ENCODE results near the gene SLC12A9. TPM values are rescaled to one million over a fixed set of nuclear protein-coding genes. Genes with fewer than 3 reads are reported as not detected.

The SLC12A9 gene
- polyA plus RNA-seq, 1 donor = 26.0 TPM

DNA sequence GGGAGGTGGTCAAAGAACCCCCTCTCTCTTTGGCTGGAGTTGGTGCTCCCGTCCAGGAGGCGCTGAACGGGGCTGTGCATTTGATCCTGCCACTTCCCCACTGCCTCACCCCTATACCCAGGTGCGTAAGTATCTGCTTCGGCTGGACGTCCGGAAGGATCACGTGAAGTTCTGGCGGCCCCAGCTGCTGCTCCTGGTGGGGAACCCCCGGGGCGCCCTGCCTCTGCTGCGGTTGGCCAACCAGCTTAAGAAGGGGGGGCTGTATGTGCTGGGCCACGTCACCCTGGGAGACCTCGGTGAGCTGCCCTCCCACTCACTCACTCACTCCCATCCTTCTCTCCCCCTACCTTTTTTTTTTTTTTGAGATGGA is 9.1 kb downstream of the SLC12A9 start:
- no peak for DNase-seq
- Histone ChIP-seq H3K4me3 (ENCODE audit: low read length) (no peak overlapping the region), H3K36me3 (ENCODE audit: control insufficient read depth, insufficient read depth, low read length) (peaks cover 30% of the 10 kb centered on the region), H3K27me3 (ENCODE audit: control insufficient read depth, insufficient read depth, low read length) (no peaks in the 10 kb centered on the region), H3K27ac (ENCODE audit: low read length) (no peak overlapping the region), H3K4me1 (ENCODE audit: control insufficient read depth, insufficient read depth, low read length) (peaks cover 7% of the 10 kb centered on the region), H3K9me3 (ENCODE audit: control insufficient read depth, low read depth, low read length) (no peaks in the 10 kb centered on the region)
- WGBS (ENCODE audit: insufficient coverage, low lambda C conversion rate) = no CpG with 5 or more reads among the region's 14 CpGs

DNA sequence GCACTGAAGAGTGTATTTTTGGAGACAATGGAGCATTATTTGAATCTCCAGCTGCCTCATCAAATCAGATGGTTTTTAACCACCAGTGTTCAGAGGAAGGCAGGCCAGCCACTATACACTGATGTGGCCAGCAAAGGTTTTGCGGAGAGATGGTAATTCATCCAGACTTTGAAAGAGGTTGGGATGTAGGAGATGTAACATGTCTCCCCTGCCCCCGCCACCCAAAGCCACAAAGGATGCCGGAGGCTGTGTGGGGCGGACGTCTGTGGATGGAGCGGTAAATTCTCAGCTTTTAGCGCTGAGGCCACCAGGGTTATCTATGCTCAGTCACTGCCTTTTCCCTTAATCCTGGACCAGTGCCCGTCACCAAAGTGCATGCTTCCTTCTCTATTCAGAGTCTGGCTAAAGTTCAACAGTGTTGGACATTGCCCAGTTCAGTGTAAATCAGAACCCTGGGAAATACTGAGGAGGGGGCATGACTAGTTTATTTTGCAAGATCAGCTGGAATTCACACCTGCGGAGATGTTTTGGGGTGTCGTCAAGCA is 11.0 kb downstream of the SLC12A9 start:
- peak in 1 of 2 donors; percentile 58 for DNase-seq
- Histone ChIP-seq H3K27ac (ENCODE audit: low read length) (no peak overlapping the region), H3K4me3 (ENCODE audit: low read length) (no peak overlapping the region), H3K36me3 (ENCODE audit: control insufficient read depth, insufficient read depth, low read length) (peaks cover 26% of the 10 kb centered on the region), H3K9me3 (ENCODE audit: control insufficient read depth, low read depth, low read length) (no peaks in the 10 kb centered on the region), H3K4me1 (ENCODE audit: control insufficient read depth, insufficient read depth, low read length) (peaks cover 11% of the 10 kb centered on the region), H3K27me3 (ENCODE audit: control insufficient read depth, insufficient read depth, low read length) (no peaks in the 10 kb centered on the region)
- no CpG with 5 or more reads among the region's 10 CpGs for WGBS (ENCODE audit: insufficient coverage, low lambda C conversion rate)

DNA sequence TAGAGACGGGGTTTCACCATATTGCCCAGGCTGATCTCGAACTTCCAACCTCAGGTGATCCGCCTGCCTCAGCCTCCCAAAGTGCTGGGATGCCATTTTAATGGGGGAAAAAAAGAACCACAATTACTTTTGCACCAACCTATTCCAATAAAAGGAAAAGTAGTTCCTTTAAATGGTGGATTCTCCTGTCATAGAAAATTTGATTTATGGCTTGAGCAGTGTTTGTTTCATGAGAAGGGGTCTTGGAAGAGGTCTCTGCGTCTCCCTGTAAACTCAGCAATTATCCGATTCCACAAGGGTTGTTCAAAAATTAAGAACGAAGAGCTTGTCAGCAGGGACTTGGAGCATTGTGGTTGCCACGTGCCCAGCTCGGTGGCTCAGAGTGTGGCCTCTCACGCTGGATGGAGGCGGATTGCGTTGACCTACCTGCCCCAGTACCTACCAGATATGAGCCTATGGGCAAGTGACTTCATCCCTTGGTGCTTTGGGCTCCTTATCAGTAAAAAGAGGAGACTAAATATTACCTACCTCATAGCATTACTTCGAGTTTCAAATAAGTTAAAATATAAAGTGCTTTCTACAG is 11.8 kb downstream of the SLC12A9 start:
- no CpG with 5 or more reads among the region's 12 CpGs for WGBS (ENCODE audit: insufficient coverage, low lambda C conversion rate)
- H3K4me1 ChIP-seq (ENCODE audit: control insufficient read depth, insufficient read depth, low read length) = peaks cover 17% of the 10 kb centered on the region
- peaks cover 20% of the 10 kb centered on the region for H3K36me3 ChIP-seq (ENCODE audit: control insufficient read depth, insufficient read depth, low read length)
- no peaks in the 10 kb centered on the region for H3K9me3 ChIP-seq (ENCODE audit: control insufficient read depth, low read depth, low read length)
- no peaks in the 10 kb centered on the region for H3K27me3 ChIP-seq (ENCODE audit: control insufficient read depth, insufficient read depth, low read length)
- H3K27ac ChIP-seq (ENCODE audit: low read length) = no peak overlapping the region
- H3K4me3 ChIP-seq (ENCODE audit: low read length) = no peak overlapping the region
- DNase-seq = no peak

DNA sequence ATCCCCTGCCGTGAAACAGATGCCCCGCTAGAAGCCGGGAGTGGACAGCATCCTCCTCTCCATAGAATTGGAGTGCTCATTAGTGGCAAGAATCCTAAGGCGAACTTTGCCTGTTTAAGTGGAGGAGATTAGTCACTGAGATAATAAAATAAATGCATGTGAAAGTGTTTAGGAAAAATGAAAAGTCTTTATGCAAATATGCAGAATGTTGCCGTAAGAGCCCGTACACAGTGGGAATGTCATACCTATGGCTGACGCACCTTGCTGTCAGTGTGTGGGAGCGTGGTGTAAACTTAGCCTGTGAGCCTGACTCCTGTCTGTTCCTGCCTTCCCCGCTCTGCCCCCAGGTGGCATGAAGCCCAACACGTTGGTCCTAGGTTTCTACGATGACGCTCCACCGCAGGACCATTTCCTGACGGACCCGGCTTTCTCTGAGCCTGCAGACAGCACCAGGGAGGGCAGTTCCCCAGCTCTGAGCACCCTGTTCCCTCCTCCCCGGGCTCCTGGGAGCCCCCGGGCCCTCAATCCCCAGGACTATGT is 12.9 kb downstream of the SLC12A9 start:
- no peak for DNase-seq
- Histone ChIP-seq H3K36me3 (ENCODE audit: control insufficient read depth, insufficient read depth, low read length) (peaks cover 17% of the 10 kb centered on the region), H3K27ac (ENCODE audit: low read length) (no peak overlapping the region), H3K4me1 (ENCODE audit: control insufficient read depth, insufficient read depth, low read length) (peaks cover 17% of the 10 kb centered on the region), H3K27me3 (ENCODE audit: control insufficient read depth, insufficient read depth, low read length) (no peaks in the 10 kb centered on the region), H3K4me3 (ENCODE audit: low read length) (no peak overlapping the region), H3K9me3 (ENCODE audit: control insufficient read depth, low read depth, low read length) (no peaks in the 10 kb centered on the region)
- WGBS (ENCODE audit: insufficient coverage, low lambda C conversion rate) = no CpG with 5 or more reads among the region's 17 CpGs

DNA sequence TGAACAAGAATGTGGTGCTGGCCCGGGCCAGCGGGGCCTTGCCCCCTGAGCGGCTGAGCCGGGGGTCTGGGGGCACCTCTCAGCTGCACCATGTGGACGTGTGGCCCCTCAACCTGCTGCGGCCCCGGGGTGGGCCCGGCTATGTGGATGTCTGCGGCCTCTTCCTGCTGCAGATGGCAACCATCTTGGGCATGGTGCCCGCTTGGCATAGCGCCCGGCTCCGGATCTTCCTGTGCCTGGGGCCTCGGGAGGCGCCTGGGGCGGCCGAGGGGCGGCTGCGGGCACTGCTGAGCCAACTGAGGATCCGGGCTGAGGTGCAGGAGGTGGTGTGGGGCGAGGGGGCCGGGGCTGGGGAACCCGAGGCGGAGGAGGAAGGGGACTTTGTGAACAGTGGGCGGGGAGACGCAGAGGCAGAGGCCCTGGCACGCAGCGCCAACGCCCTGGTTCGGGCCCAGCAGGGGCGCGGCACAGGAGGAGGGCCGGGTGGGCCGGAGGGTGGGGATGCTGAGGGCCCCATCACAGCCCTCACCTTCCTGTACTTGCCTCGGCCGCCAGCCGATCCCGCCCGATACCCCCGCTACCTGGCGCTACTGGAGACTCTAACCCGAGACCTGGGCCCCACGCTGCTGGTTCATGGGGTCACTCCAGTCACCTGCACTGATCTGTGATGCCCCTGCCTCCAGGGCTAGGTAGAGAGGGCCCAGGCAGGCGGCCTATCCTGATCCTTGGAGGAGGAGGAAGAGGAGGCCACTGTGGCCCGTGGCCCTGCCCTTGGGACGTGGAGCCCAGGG is 13.6 kb downstream of the SLC12A9 start:
- peak overlapping the region; percentile 75 for H3K4me3 ChIP-seq (ENCODE audit: low read length)
- WGBS (ENCODE audit: insufficient coverage, low lambda C conversion rate) = no CpG with 5 or more reads among the region's 46 CpGs
- H3K27me3 ChIP-seq (ENCODE audit: control insufficient read depth, insufficient read depth, low read length) = no peaks in the 10 kb centered on the region
- H3K27ac ChIP-seq (ENCODE audit: low read length) = peak overlapping the region; percentile 80
- H3K4me1 ChIP-seq (ENCODE audit: control insufficient read depth, insufficient read depth, low read length) = peaks cover 17% of the 10 kb centered on the region
- DNase-seq = peak; percentile 23 to 41
- H3K9me3 ChIP-seq (ENCODE audit: control insufficient read depth, low read depth, low read length) = no peaks in the 10 kb centered on the region
- peaks cover 15% of the 10 kb centered on the region for H3K36me3 ChIP-seq (ENCODE audit: control insufficient read depth, insufficient read depth, low read length)

GRCh38 chr7:100866729-100867039 is 14.2 kb downstream of the SLC12A9 start:
- H3K4me1 ChIP-seq (ENCODE audit: control insufficient read depth, insufficient read depth, low read length) = peaks cover 17% of the 10 kb centered on the region
- peaks cover 16% of the 10 kb centered on the region for H3K36me3 ChIP-seq (ENCODE audit: control insufficient read depth, insufficient read depth, low read length)
- DNase-seq = no peak
- no CpG with 5 or more reads among the region's 5 CpGs for WGBS (ENCODE audit: insufficient coverage, low lambda C conversion rate)
- no peaks in the 10 kb centered on the region for H3K9me3 ChIP-seq (ENCODE audit: control insufficient read depth, low read depth, low read length)
- no peaks in the 10 kb centered on the region for H3K27me3 ChIP-seq (ENCODE audit: control insufficient read depth, insufficient read depth, low read length)
- peak overlapping the region; percentile 75 for H3K4me3 ChIP-seq (ENCODE audit: low read length)
- peak overlapping the region; percentile 80 for H3K27ac ChIP-seq (ENCODE audit: low read length)

- Histone ChIP-seq H3K9me3 (ENCODE audit: control insufficient read depth, low read depth, low read length) (no peaks in the 10 kb centered on the region), H3K36me3 (ENCODE audit: control insufficient read depth, insufficient read depth, low read length) (peaks cover 18% of the 10 kb centered on the region), H3K4me1 (ENCODE audit: control insufficient read depth, insufficient read depth, low read length) (peaks cover 17% of the 10 kb centered on the region), H3K27me3 (ENCODE audit: control insufficient read depth, insufficient read depth, low read length) (no peaks in the 10 kb centered on the region), H3K4me3 (ENCODE audit: low read length) (peak within 1 kb of the TSS; percentile 75), H3K27ac (ENCODE audit: low read length) (peak within 1 kb of the TSS; percentile 80)
- WGBS (ENCODE audit: insufficient coverage, low lambda C conversion rate) = no CpG with 5 or more reads among the region's 42 CpGs
- DNase-seq = peak; percentile 87
Observed at GRCh38 chr7:100867040-100867775, 14.7 kb downstream of the SLC12A9 start, which contains the start of gene TRIP6. TSS of gene TRIP6 (plus strand) at chr7:100867387. CDS start at chr7:100867498, 111 bp downstream.

- Histone ChIP-seq H3K4me3 (ENCODE audit: low read length) (peak overlapping the region; percentile 75), H3K27ac (ENCODE audit: low read length) (peak overlapping the region; percentile 80), H3K4me1 (ENCODE audit: control insufficient read depth, insufficient read depth, low read length) (peaks cover 17% of the 10 kb centered on the region), H3K9me3 (ENCODE audit: control insufficient read depth, low read depth, low read length) (no peaks in the 10 kb centered on the region), H3K36me3 (ENCODE audit: control insufficient read depth, insufficient read depth, low read length) (peaks cover 24% of the 10 kb centered on the region), H3K27me3 (ENCODE audit: control insufficient read depth, insufficient read depth, low read length) (no peaks in the 10 kb centered on the region)
- no CpG with 5 or more reads among the region's 27 CpGs for WGBS (ENCODE audit: insufficient coverage, low lambda C conversion rate)
- peak; percentile 53 to 80 for DNase-seq
Observed at GRCh38 chr7:100867776-100868485, 15.4 kb downstream of the SLC12A9 start.

DNA sequence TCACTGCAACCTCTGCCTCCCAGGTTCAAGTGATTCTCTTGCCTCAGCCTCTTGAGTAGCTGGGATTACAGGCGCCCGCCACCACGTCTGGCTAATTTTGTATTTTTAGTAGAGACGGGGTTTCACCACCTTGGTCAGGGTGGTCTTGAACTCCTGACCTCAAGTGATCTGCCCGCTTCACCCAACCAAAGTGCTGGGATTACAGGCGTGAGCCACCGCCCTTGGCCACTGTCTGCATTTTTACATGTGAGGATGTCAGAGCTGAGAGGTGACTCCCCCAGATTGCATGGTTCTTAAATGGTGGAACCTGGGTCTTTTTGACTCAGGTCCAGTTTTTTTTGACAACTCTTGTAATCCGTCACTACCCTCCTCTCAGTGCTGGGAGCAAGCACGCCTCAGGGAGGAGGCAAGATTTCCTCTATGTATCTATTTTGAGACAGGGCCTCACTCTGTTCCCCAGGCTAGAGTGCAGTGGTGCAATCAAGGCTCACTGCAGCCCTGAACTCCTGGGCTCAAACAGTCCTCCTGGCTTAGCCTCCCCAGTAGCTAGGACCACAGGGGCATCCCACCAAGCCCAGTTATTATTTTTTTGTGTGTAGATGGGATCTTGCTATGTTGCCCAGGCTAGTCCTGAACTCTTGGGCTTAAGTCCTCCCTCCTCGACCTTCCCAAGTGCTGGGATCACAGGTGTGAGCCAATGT is 21.2 kb downstream of the SLC12A9 start:
- H3K9me3 ChIP-seq (ENCODE audit: control insufficient read depth, low read depth, low read length) = no peaks in the 10 kb centered on the region

More for the DNA sequence above, 21.2 kb downstream of the SLC12A9 start:
- Histone ChIP-seq H3K27ac (ENCODE audit: low read length) (peak overlapping the region; percentile 95), H3K4me1 (ENCODE audit: control insufficient read depth, insufficient read depth, low read length) (peaks cover 16% of the 10 kb centered on the region), H3K36me3 (ENCODE audit: control insufficient read depth, insufficient read depth, low read length) (peaks cover 42% of the 10 kb centered on the region), H3K27me3 (ENCODE audit: control insufficient read depth, insufficient read depth, low read length) (no peaks in the 10 kb centered on the region), H3K4me3 (ENCODE audit: low read length) (peak overlapping the region; percentile 85)
- WGBS (ENCODE audit: insufficient coverage, low lambda C conversion rate) = no CpG with 5 or more reads among the region's 10 CpGs
- no peak for DNase-seq

Data from large intestine (tissue), 3 donors.